K562 (cell line): ENCODE data around the gene GPR22. TPM values are rescaled to one million over a fixed set of nuclear protein-coding genes. Genes with fewer than 3 reads are reported as not detected.

Source experiments
- EP300 ChIP-seq: IDR thresholded peaks from 2 replicates; pipeline ENCODE4 v1.6.1; 2012; ENCODE audit warnings: low read length, improper control_type of control experiment
- ETV5 ChIP-seq: sonication (generic); formaldehyde crosslinking; IDR thresholded peaks from 2 replicates; pipeline ENCODE4 v1.4.0; 2020; ENCODE audit warnings: low read depth, mild to moderate bottlenecking, missing genetic modification reagents
- FOXJ2 ChIP-seq: fragments of 200-800 bp; sonication (Bioruptor generic); IDR thresholded peaks from 2 replicates; pipeline ENCODE4 v1.6.1; 2016; ENCODE audit warnings: missing genetic modification characterization, missing compliant biosample characterization
- GABPB2 ChIP-seq: fragments of 250-450 bp; sonication (Bioruptor Pico); conservative IDR thresholded peaks from 2 replicates; pipeline ENCODE4 v1.5.1; 2021; ENCODE audit warnings: mild to moderate bottlenecking
- GTF2F1 ChIP-seq: IDR thresholded peaks from 2 replicates; pipeline ENCODE4 v1.6.1; 2011; ENCODE audit warnings: low read depth, low read length, improper control_type of control experiment
- HNRNPLL ChIP-seq: fragments of 200-400 bp; formaldehyde crosslinking; IDR thresholded peaks from 2 replicates; pipeline ENCODE4 v1.6.1; 2017; ENCODE audit warnings: low read length, low read depth, mild to moderate bottlenecking; ENCODE audit not compliant: poor library complexity, severe bottlenecking
- ILK ChIP-seq: fragments of 450-650 bp; IDR thresholded peaks from 2 replicates; pipeline ENCODE4 v1.6.1; 2016; ENCODE audit warnings: missing genetic modification characterization, low read depth, mild to moderate bottlenecking, missing compliant biosample characterization, moderate library complexity, borderline replicate concordance
- JUND ChIP-seq, 2 experiments: IDR thresholded peaks; 2 replicates in 1 of 2; 3 replicates in 1 of 2; pipeline ENCODE4 v1.6.1; 2011; ENCODE audit warnings: borderline replicate concordance in 2 of 2, low read depth in 2 of 2, low read length in 2 of 2, improper control_type of control experiment in 1 of 2, missing biosample characterization in 1 of 2, missing genetic modification characterization in 1 of 2, missing genetic modification reagents in 1 of 2
- MBD1 ChIP-seq: fragments of 250-450 bp; sonication (Bioruptor Pico); IDR thresholded peaks from 2 replicates; pipeline ENCODE4 v1.8.0; 2022; ENCODE audit warnings: inconsistent platforms
- MCM5 ChIP-seq: fragments of 450-650 bp; IDR thresholded peaks from 2 replicates; pipeline ENCODE4 v1.6.1; 2016; ENCODE audit warnings: low read depth
- MEF2D ChIP-seq: conservative IDR thresholded peaks from 2 replicates; pipeline ENCODE4 v1.6.1; 2016; ENCODE audit warnings: low read depth, missing genetic modification characterization, missing compliant biosample characterization
- PRDM10 ChIP-seq: fragments of 450-650 bp; IDR thresholded peaks from 2 replicates; pipeline ENCODE4 v1.6.1; 2018; ENCODE audit not compliant: partially characterized antibody
- RBM25 ChIP-seq: fragments of 200-400 bp; formaldehyde crosslinking; IDR thresholded peaks from 2 replicates; pipeline ENCODE4 v1.6.1; 2018; ENCODE audit warnings: low read length, low read depth, moderate library complexity; ENCODE audit not compliant: severe bottlenecking
- RFX5 ChIP-seq: IDR thresholded peaks from 2 replicates; pipeline ENCODE4 v1.6.1; 2011; ENCODE audit warnings: low read depth, mild to moderate bottlenecking, improper control_type of control experiment, low read length
- SREBF2 ChIP-seq: sonication (generic); formaldehyde crosslinking; IDR thresholded peaks from 2 replicates; pipeline ENCODE4 v1.4.0; 2020; ENCODE audit warnings: mild to moderate bottlenecking, missing genetic modification reagents
- TAF1 ChIP-seq: IDR thresholded peaks from 2 replicates; pipeline ENCODE4 v1.6.1; 2011; ENCODE audit warnings: mild to moderate bottlenecking, low read length, moderate library complexity; ENCODE audit not compliant: insufficient read depth, control insufficient read depth, severe bottlenecking; ENCODE audit errors: extremely low read depth
- TEAD4 ChIP-seq, 2 experiments: sonication (generic) in 1 of 2; formaldehyde crosslinking in 1 of 2; IDR thresholded peaks; 2 replicates each; pipeline versions ENCODE4 v1.6.1 to v1.8.0; 2012 to 2022; ENCODE audit warnings: borderline replicate concordance in 1 of 2, inconsistent platforms in 1 of 2, low read length in 1 of 2, mild to moderate bottlenecking in 1 of 2, missing genetic modification reagents in 1 of 2
- XRCC5 ChIP-seq: fragments of 200-400 bp; formaldehyde crosslinking; IDR thresholded peaks from 2 replicates; pipeline ENCODE4 v1.6.1; 2017; ENCODE audit warnings: low read depth, mild to moderate bottlenecking, low read length
- ZNF121 ChIP-seq: sonication (generic); formaldehyde crosslinking; conservative IDR thresholded peaks from 2 replicates; pipeline ENCODE4 v1.8.0; 2022; ENCODE audit warnings: missing genetic modification reagents
- ZNF124 ChIP-seq: sonication (generic); formaldehyde crosslinking; IDR thresholded peaks from 2 replicates; pipeline ENCODE4 v1.8.1; 2022; ENCODE audit warnings: missing genetic modification reagents
- ZNF175 ChIP-seq: fragments of 200-800 bp; sonication (Bioruptor generic); IDR thresholded peaks from 2 replicates; pipeline ENCODE4 v1.6.1; 2016; ENCODE audit warnings: low read depth, mild to moderate bottlenecking, missing genetic modification characterization, missing compliant biosample characterization
- ZNF445 ChIP-seq: fragments of 250-450 bp; sonication (Bioruptor Pico); IDR thresholded peaks from 2 replicates; pipeline ENCODE4 v1.4.0; 2020; ENCODE audit warnings: low read depth, mild to moderate bottlenecking, moderate library complexity
- ZNF655 ChIP-seq: fragments of 250-450 bp; sonication (Bioruptor Pico); IDR thresholded peaks from 2 replicates; pipeline ENCODE4 v1.5.0; 2021
- polyA plus RNA-seq, 8 experiments: library from polyadenylated mRNA; depleted of rRNA in 4 of 8; stranded (reverse) in 5 of 8; unstranded in 3 of 8; fragments of >200 nt; fragmentation: Nextera tagmentation in 2 of 8; fragmentation: Illumina TruSeq in 1 of 8; extraction: Ambion mirVana in 2 of 8; extraction: Trizol in 1 of 8; gene quantifications; 2 replicates each; pipeline versions ENCODE4 v1.2.1 to v1.2.3, GENCODE V29; 2011 to 2014; ENCODE audit warnings: inconsistent platforms in 1 of 8, missing spikeins in 1 of 8
- total RNA-seq, 7 experiments: library from RNA; depleted of rRNA in 6 of 7; stranded (reverse); fragments of >200 nt in 6 of 7; fragmentation: Illumina TruSeq in 2 of 7; extraction: Trizol in 2 of 7; gene quantifications; 2 replicates each; pipeline versions ENCODE4 v1.2.1 to v1.2.3, GENCODE V29; 2011 to 2021; ENCODE audit warnings: low replicate concordance in 1 of 7

Gene GPR22
- total and polyA plus RNA-seq, 9 of the 15 experiments (the other 6 are each of a cell fraction or from before 2014, with no cell fraction given): 0.07 to 0.20 TPM; not detected in 7

- TF ChIP-seq PRDM10 (no peak), RBM25 (no peak), ZNF175 (CRISPR knock-in tag) (no peak), ETV5 (CRISPR knock-in tag) (no peak), SREBF2 (no peak), RFX5 (no peak), ZNF124 (CRISPR knock-in tag) (no peak), GTF2F1 (no peak), FOXJ2 (tag) (no peak), MEF2D (tag) (no peak), TEAD4 (IDR thresholded peaks at IDR 0.05; ENCODE audit: low read length) (0 out of 2 replicates have a peak, but pooled peaks have one; percentile 10), TEAD4 (CRISPR knock-in tag; IDR thresholded peaks at IDR 0.05; ENCODE audit: borderline replicate concordance) (no peak), MBD1 (CRISPR knock-in tag) (no peak), ILK (no peak), JUND (IDR thresholded peaks at IDR 0.05; ENCODE audit: borderline replicate concordance, low read depth, low read length) (no peak), JUND (tag; IDR thresholded peaks at IDR 0.05; ENCODE audit: borderline replicate concordance, low read depth, low read length) (no peak; the same call in 2 of the 3 replicates), TAF1 (no peak), ZNF445 (CRISPR knock-in tag) (no peak), GABPB2 (CRISPR knock-in tag) (no peak), ZNF655 (CRISPR knock-in tag) (no peak), EP300 (no peak), MCM5 (no peak), XRCC5 (no peak), ZNF121 (CRISPR knock-in tag) (no peak), HNRNPLL (no peak)
Measured at GRCh38 chr7:107501593-107501992, 31.7 kb downstream of the GPR22 start (continued).
